HG03378 (cell line): ENCODE data around the gene GRPEL1.

Experiments used
- ATAC-seq: cut with Tn5 transposase; IDR thresholded peaks from one replicate; pipeline ENCODE4 v1.9.1; 2021; ENCODE audit warnings: mild to moderate bottlenecking, moderate library complexity; ENCODE audit not compliant: unreplicated experiment

Gene GRPEL1

DNA sequence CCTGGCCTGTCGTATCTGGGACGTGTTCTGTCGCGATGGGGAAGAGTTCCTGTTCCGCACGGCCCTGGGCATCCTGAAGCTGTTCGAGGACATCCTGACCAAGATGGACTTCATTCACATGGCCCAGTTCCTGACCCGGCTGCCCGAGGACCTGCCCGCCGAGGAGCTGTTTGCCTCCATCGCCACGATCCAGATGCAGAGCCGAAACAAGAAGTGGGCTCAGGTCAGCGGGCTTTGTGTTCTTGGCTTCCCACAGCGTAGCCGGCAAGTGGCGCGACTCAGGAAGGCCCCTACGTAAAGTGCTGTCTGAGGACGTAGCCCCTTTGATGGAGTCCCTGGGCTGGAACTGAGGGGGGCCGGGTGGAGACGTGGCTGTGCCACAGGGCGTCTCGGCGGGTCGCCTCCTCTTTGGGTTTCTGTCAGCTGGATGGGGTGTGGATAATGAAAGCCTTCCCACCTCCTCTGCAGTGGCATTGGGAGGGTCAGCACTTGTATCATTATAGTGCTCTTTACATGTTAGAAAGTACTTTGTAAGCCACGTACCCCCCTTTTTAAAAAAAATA lies 42.7 kb downstream of the GRPEL1 start:
- ATAC-seq, result no peak

DNA sequence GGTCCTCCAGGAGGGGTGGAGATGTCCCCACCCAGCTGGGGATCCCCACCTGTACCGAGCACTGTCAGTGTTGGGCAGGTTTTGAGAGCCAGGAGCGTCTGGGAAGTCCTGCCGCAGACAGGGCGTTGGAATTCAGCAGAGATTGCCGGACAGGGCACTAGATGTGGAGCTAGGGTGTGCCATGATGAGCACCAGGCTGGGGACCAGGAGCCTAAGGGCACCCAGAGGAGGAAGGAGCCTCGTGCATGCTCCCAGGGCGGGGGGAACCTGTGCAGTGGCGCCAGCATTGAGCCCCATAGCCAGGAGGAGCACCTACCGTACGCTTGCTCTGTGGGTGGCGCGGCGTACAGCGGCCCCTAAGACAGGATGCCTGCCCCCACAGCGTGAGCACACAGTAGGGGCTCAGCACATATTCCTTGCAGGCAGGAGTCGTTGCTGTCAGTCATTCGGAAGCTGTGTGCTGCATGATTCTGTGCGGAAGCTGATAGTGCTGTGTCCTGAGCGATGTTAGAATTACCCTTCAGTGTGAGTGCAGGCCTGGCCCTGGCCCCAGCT lies 43.5 kb downstream of the GRPEL1 start:
- no peak for ATAC-seq

DNA sequence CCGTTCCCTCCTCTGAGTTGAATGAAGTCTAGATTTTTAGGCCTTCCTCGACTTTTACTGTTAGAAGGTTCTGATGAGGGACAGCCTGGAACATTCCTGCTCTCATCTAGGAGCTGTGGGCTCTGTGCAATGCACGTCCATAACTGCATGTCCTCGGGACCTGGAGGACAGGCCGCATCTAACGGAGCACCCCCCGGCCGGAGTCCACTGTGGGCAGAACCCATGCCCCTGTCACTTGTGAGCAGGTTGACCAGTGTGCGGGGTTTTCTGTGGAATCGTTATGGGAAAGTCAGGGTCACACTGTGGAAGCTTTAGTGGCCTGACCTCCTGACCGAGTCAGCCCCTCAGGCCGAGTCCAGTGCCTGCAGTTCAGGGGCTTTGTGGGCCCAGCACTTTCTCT lies 44.0 kb downstream of the GRPEL1 start:
- ATAC-seq, result no peak

DNA sequence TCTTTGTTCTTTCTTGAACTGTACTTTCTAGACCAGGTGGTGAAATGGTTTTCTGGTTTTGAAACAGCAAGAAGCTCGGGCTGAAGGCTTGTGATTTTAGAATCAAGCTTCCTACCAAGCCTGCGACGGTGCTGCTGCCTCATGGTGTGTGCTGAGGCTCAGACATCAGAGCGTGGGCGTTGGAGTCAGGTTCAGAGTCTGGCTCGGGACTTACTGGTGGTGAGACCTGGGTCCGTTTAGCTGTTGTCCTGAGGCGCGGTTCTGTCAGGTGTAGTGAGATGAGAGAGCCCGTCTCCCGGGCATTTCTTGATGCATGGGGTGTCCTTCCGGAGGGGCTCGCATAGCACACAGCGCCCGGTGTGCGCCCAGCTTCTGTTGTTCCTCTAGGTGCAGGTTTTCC lies 44.4 kb downstream of the GRPEL1 start:
- ATAC-seq, result no peak

DNA sequence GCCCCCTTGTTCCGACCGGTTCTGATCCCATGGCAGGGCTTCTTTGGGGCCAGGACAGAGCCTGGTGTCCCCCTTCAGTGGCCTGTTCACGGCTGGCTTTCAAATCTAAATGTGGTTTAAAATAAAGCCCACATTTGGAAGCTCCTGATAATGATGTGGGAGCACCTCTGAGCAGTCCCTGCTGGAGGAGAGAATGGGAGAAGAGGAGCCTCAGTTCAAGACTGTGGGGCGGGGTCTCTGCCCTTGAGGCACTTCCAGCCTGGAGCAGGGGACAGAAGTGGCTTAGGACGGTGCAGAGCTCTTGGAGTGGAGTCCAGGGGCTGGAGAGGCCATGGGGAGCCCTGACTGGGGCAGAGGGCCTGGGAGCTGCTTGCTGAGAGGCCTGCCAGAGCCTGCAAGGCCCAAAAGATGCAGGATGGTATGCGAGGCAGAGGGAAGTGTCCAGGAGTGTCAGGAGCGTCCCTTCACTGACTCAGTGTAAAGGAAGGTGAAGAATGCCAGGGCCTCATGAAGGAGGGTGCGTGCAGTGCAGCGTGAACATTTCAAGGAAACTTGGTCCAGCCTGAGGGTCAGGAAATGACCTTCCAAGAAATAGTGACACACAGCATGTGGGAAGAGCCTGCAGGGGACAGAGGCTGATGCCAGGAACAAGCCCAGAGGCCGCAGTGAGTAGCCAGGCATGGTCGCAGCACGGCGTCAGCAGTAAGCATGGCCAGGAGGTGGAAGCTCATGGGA lies 45.8 kb downstream of the GRPEL1 start:
- ATAC-seq, result no peak

DNA sequence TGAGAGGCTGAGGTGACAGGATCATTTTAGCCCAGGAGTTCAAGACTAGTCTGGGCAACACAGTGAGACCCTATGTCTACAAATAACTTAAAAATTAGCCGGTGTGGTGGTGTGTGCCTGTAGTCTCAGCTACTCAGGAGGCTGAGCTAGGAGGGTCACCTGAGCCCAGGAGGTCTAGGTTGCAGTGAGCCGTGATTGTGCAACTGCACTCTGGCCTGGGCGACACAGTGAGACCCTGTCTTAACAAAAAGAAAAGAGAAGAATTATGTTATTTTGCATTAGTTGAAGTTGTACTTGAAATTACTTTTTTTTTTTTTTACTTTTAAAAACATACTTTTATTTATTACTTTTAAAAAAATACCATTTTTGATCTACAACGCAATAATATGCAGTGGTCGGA lies 46.5 kb downstream of the GRPEL1 start:
- no peak for ATAC-seq

DNA sequence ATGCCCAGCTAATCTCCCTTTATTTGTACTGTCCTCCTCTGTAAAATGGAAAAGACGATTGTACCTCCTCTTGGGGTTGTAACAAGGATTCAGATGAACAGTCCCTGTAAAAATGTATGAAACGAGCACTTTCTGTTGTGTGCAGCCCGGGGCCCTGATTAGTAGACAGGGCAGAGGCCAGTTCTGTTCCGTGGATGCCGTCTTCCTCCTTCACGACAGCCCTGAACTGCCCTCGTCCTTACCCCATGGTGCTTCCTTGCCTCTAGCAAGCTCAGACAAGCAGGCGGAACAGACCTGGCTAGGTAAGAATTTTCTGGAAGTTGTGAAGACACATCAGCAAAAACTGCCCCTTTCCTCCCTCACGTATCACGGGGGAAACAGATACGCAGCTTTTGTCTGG lies 47.0 kb downstream of the GRPEL1 start:
- no peak for ATAC-seq

DNA sequence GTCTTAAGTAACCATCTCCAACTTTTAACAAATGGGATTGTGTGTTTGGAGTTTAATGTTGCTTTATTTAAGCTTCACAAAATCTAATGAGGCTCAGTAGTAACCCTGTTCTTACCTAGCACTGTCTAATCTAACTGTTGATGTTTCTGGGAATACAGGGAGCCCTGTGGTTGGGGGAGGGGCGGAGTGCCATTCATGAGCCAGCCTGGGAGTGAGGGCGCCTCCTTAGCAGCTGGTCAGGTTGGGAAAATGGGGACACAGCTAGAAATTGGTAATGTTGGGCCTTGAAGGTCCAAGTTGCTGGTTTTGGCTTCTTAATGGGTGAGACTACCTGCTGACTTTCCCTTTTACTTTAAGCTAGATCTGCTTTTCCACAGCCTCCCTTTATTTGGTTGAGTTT lies 47.6 kb downstream of the GRPEL1 start:
- no peak for ATAC-seq

DNA sequence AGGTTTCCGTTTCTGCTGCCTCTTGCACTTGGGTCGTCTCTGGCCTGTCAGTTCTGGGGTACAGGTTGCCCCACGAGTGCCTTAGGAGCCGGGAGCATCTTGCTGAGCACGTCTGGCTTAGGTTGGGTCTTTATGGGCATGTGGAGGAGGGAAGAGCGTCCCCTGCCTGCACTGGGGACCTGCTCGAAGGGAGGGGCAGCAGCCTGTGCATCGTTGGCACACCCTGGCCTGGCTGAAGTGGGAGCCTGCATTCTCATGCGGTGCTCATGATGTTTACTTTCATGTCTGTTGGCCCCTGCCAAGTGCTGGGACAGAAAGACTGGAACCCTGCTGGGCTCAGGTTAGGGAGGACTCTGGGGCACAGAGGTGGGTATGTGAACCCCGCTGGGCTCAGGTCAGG lies 48.5 kb downstream of the GRPEL1 start:
- no peak for ATAC-seq

DNA sequence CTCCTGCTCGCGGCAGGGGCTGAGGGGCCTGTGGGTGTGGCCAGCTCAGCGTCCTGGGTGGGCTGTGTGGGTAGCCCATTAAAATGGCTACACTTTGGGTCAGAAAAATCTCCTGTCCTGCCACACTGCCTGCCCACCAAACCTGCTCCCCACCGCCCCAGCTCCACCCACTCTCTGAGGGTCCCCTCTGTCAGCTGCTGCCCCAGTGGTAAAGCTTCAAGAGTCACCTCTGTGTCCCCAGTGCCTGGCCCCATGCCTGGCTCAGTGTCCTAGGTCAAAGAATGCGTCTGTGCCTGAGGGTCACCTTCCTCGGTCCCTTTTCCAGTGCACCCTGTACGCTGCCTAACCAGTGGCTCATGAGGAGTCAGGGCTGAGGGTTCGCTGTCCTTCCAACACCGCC lies 49.6 kb downstream of the GRPEL1 start:
- no peak for ATAC-seq

DNA sequence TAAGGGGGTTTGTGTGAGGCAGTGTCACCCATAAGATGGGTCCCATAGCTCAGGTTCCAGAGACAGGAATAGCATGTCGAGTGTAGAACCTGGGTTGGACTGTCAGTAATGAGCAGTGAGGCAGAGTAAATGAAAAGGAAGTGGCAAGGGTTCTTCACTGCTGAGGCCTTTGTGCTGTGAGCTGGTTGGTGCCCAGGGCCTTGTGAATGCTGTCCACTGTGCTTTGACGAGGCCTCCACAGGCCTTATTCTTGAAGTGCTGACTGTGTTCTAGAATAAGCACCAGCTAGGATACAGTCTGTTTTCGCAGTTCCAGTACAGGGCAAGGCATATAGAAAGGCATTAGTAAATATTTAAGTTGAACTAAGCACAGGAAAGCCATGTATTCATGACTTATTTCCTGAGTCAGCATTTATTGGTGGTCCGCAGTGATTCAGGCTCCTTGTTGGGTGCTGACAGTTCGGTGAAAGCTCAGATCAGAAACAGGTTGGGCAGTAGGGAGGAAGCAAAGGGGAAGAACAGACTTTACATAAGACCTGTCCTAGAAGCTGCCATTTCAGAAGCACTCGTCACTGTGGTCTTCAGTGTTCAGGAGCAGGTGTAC lies 50.3 kb downstream of the GRPEL1 start:
- no peak for ATAC-seq

DNA sequence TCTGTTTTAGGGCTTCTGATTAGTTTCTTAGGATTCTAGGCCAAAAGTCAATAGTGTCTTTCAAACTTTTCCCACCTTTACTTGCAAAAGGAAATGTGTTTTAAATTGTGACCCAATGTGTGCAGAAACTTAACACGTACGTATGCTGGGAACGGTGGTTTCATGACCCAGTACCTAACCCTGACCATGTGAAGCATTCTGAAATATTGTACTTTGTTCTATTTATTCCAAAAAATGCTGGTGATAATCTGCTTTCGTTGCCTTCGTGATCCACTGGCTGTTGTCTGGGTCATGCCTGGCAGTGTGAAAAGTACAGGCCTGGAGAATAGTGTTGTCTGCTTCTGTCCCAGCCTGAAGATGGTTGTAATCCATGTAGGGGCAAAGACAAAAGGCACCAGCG lies 51.4 kb downstream of the GRPEL1 start:
- ATAC-seq, result no peak

DNA sequence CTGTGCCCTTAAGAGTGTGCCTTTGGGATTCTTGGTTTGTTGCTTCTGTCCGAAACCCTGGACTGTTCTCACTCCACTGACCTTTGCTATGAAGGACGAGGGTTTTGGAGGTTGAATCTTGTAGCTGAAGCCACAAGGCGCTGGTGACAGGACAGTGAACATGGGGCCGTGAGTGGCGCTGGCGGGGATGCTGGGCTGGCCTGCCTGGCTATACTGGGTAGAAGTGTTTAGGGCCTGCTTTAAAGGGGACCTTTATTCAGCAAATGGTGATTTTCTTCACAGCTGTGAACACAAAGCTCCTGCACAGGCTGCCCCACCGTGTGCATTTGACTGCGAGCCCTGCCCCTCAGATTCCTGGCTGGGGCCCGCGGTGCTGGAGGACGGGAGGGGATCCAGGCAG lies 51.8 kb downstream of the GRPEL1 start:
- no peak for ATAC-seq

DNA sequence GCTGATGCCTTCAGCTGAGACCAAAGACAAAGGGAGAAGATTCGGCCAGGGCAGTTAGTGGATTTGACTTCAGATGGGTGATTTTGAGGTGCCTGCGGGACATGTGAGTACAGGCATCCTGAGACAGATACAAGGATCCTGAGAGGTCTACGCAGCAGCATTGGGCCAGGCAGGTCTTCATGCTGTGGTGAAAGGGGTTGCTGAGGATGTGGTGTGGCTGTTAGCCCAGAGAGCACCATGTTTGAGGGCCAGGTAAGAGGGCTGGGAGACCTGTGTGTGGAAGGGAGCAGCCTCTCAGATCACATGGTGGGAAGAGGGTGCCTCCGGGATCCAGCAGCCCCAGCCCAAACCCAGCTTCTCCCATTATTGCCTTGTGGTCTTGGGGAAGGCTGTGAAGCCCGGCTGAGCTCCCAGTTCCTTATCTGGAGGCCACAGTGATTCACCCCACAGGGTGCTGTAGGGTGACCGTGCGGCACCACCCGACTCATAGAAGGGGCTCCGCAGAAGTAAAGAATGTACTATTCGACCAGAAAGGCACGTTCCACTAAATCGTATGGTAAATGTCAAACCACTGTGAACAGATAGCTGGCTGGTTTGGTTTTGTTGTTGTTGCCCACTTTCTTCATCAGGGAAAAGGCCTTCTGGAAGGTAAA lies 52.4 kb downstream of the GRPEL1 start:
- no peak for ATAC-seq

DNA sequence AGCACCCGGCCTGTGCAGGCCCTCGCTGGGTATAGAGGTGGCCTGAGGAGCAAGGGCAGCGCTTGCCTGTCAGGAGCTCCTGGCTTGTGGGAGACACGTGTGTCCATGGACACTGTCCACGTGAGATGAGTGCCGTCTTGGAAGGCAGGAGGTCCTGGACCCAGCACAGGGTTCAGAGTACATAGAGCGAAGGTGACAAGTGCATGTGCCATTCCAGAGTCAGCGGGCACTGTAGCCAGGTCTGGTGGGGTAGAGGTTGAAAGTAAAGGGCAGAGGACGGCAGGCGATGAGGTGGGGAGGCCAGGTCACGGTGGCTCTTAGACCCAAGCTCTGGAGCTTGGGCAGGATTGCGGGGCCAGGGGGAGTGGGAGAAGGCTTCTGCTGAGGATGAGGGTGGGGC lies 53.0 kb downstream of the GRPEL1 start:
- no peak for ATAC-seq

DNA sequence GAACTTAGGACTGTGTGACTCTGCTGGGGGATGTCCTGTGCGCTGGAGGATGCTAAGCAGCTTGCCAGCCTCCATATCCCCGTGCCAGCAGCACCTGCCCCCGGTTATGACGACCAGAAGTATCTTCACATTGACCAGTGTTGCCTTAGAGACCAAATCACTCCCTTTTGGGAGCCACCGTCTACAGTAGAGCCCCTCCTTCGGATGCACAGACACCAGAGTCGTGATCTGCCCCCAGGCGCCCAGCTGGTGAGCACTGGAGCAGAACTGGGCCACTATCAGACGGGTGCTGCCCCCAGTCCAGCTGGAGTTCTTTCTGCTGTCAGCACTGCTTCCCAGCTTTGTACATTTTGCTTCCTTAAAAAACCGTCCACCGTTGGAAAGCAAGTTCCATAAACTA lies 54.7 kb downstream of the GRPEL1 start:
- no peak for ATAC-seq

DNA sequence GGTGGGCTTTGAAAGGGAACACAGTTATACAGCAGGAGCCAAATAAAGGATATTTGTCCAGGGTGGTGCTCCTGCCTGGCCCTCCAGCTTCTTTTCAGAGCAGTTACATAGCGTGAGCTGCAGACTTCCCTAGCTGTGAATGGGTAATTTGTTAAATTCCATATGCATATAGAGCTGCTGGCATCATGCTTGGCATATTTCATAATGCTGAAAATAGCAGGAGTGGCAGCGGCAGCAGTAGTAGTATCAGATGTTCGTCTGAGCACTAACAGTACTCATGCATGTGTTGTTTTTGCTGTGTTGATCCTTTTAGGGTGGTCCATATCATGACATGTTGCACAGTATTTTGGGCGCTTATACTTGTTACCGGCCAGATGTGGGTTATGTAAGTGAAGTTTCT lies 58.3 kb downstream of the GRPEL1 start:
- no peak for ATAC-seq
